SU-DHL-6 (cell line): Measurements from ENCODE around the gene MAMDC4.

Experiments
- CTCF ChIP-seq: fragments of 200-600 bp; sonication (generic); IDR thresholded peaks from one replicate; pipeline ENCODE4 v1.5.1; 2017; ENCODE audit warnings: antibody characterized with exemption, mild to moderate bottlenecking, low read length, moderate library complexity; ENCODE audit not compliant: insufficient read depth, poor library complexity, severe bottlenecking
- EZH2phosphoT487 ChIP-seq: fragments of 200-600 bp; sonication (generic), shearing (Covaris generic); conservative IDR thresholded peaks from 2 replicates; pipeline ENCODE4 v1.6.1; 2018; ENCODE audit warnings: mild to moderate bottlenecking, antibody characterized with exemption, low read length, moderate library complexity, mixed read lengths

GRCh38 chr9:136867480-136867879 lies 15.3 kb downstream of the MAMDC4 start:
- no peak for TF ChIP-seq CTCF
- TF ChIP-seq EZH2phosphoT487, result no peak
